ENCODE data around the gene TPK1. TPM values are rescaled to one million over a fixed set of nuclear protein-coding genes. Genes with fewer than 3 reads are reported as not detected.
A peak's percentile ranks its signal among the peaks of the same experiment; 100 is the strongest.
"Not testable (repeated sequence)": the region's sequence is repeated elsewhere in the genome, so short reads cannot be mapped to it uniquely, and the experiment has no call there.

Gene TPK1
- total RNA-seq, 1 donor from 2014 or later = 14.8 TPM

DNA sequence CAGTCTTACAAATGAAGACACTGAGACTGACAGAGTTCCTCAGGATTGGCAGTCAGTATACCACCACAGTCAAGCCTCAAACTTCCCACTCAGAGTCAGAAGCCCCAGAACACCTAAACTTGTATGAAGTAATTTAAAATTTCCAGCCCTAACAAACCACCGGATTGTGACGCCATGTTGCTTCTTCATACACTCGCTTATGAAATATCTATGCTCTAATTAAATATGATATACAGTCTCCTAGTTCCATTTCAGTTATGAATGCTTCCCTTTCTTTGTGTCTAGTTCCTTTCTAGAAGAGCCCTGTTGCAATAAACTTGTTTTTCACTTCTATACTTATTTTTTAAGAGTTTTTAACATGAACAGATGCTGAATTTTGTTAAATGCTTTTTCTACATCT, 260.4 kb downstream of the TPK1 start:
- ATAC-seq = no peak
- no peak for DNase-seq (ENCODE audit: low spot score)
- intact Hi-C loops (cut with DNase I) = no loop called here

DNA sequence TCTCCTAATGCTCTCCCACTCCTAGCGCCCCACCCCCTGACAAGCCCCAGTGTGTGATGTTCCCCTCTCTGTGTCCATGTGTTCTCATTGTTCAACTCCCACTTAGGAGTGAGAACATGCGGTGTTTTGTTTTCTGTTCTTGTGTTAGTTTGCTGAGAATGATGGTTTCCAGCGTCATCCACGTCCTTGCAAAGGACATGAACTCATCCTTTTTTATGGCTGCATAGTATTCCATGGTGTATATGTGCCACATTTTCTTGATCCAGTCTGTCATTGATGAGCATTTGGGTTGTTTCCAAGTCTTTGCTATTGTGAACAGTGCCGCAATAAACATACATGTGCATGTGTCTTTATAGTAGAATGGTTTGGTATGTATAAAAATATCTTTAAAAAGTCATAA, 261.1 kb downstream of the TPK1 start:
- intact Hi-C loops (cut with DNase I); DNase-seq (ENCODE audit: low spot score); ATAC-seq: not testable (repeated sequence)

DNA sequence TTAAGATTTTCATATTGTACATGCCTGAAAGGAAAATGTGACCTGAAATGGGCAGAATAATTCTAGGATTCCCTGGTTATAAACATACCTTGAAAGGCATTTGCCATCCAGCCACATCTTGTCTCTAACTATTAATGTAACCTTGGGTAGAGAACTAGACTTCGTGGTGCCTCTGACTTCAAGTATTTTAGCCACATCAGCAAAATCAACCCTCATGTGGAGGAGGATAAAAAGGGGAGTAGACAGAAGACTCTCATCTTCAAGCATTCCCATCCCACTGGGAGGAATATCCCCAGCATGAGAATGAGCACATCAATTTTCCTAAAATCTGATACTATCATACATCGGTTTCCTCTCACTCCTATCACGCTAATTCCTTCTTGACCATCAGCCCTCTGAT, 267.6 kb downstream of the TPK1 start:
- no peak for DNase-seq (ENCODE audit: low spot score)
- intact Hi-C loops (cut with DNase I) = no loop called here
- no peak for ATAC-seq

DNA sequence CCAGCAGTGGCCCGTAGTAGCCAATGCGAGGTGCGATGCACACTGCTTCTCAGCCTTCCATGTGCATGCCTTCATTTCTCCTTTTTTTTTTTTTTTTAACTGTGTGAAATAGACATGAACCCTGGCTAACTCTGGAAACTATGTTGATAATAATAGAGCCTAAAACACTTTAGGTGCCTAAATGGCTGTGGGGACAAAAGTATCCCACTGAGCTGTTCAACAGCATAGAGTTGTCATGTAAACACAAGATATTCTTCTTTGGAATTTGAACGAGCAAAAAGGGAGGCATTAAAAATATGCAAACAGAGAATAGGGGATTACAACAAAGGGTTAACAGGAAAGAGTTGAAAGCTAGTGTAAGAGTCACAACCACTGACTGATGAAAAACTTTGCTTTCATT, 270.3 kb downstream of the TPK1 start:
- no peak for DNase-seq (ENCODE audit: low spot score)
- no peak for ATAC-seq
- intact Hi-C loops (cut with DNase I) = no loop called here

DNA sequence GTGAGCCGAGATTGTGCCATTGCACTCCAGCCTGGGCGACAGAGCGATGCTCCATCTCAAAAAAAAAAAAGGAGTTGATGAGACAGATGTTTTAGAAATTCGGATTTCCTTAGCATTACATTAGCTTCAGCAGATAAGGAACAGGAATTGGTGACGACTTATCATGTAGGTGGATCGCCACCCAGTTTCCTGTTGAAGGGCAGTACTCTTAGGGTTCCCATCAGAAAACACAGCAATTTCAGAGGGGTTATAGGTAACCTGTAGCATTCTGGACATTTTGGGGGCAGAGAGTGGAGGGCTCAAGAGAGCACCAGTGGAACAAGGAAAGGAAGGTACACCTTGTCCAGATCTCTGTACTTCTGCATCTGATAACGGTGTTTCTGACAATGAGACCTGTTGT, 286.0 kb downstream of the TPK1 start:
- intact Hi-C loops (cut with DNase I) = no loop called here
- DNase-seq (ENCODE audit: low spot score) (no peak), ATAC-seq (no peak)

DNA sequence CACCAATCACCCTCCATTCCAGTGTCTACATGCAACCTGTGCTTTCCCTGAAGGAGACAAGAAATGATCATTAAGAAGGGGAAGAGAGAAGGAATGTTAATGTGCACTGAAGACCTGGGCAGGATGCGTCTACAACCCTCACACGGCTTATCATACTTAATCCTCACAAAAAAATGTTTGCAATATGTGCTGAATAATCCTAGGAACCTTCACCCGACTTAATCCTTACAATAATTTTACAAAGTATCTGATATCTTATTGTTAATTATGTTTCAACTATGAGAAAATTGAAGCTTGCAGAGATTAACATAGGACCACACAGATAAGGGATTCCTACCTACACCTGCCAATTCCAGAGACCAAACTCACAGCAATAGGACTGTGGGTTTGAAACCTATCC, 287.3 kb downstream of the TPK1 start:
- intact Hi-C loops (cut with DNase I) = no loop called here
- DNase-seq (ENCODE audit: low spot score) (no peak), ATAC-seq (no peak)

DNA sequence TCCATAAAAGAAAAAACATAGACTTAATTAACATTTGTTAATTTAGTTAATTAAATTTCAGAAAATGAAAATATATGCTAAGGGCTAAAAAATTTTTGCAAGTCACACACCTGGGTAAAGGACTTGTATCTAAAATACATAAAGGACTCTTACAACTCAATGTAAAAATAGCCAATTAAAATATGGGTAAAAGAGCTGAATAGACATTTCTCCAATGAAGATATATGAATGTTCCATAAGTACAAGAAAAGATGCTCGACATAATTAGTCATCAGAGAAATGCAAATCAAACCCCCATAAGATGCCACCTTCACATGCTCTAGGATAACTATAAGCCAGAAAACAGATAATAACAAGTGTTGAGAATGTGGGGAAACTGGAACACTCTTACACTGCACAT, 288.0 kb downstream of the TPK1 start:
- ATAC-seq (no peak), DNase-seq (ENCODE audit: low spot score) (no peak)
- intact Hi-C loops (cut with DNase I) = no loop called here

DNA sequence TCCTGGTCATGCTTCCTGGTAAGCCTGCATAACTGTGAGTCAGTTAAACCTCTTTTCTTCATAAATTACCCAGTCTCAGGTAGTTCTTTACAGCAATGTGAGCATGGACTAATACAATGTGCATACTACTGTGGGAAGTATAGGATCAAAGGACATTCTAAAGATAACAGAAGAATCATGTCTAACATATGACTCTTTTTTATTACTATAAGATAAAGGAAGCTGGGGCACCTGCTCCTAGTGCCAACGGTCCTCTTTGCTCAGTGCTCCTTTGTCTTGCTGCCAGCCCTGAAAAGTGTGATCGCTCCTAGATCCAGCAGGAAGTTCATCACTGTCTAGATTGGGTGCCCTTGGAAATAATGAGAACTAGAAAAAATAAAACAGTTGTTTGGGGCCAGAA, 289.1 kb downstream of the TPK1 start:
- ATAC-seq (no peak), DNase-seq (ENCODE audit: low spot score) (no peak)
- intact Hi-C loops (cut with DNase I) = no loop called here

DNA sequence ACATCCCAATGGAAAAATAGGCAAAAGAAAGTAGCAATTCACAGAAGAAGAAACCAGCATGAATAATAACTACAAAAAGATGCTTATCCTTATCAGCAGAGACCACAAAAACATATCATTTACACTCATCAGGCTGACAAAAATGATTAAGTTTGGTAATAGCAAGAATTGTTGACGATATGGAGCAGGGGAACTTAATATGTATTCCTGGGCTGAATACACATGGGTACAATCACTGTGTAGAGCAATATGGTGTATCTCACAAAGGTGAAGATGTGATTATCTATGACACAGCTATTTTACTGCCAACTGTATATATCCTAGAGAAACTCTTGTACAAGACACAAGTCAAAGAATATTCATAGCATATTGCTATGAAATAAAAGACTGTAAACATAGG, 290.5 kb downstream of the TPK1 start:
- ATAC-seq = no peak
- no peak for DNase-seq (ENCODE audit: low spot score)
- intact Hi-C loops (cut with DNase I) = no loop called here

DNA sequence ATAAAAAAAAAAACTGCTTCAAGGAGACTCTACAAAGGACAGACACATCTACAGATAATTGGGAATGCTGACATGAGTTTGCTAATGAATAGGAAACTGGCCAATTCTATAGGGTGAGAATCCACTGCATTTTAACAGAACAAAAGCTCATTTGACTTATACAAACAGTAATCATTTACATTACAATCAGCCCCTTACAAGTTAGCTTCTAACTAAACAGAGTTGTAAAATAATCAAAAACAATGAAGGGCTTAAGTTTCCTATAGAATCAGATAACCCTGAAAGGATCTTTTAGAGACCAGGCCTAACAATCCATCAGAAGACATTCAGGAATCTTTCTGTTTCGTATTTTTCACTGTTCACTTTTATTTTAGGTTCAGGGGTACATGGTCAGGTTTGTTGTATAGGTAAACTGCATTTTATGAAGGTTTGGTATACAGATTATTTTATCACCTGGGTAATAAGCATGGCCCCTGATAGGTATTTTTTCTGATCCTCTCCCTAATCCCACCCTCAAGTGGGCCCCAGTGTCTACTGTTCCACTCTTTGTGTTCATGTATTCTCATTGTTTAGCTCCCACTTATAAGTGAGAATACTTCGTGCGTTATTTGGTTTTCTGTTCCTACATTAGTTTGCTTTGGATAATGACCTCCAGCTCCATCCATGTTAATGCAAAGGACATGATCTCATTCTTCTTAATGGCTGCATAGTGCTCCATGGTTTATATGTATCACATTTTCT, 301.0 kb downstream of the TPK1 start:
- intact Hi-C loops (cut with DNase I) = no loop called here
- no peak for ATAC-seq
- no peak for DNase-seq (ENCODE audit: low spot score)

DNA sequence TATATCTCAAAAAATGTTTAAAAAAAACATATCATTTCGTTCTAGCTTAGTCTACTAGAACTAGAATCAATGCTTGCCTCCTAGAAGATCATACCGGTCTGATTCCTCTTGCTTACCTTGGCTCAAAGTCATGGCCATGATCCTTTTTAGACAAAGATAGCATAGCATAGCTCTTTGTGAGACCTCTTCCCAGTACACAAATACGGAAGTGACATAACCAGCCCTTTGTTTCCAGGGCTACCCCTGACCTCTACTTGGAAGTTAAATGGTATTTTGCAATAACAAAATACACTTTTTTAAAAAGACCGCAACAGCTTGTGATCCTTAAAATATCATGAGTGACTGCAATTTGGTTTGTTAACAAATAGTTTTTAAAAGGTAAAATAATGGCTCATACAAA, 301.7 kb downstream of the TPK1 start:
- intact Hi-C loops (cut with DNase I) = no loop called here
- DNase-seq (ENCODE audit: low spot score) = no peak
- ATAC-seq = peak; percentile 96

DNA sequence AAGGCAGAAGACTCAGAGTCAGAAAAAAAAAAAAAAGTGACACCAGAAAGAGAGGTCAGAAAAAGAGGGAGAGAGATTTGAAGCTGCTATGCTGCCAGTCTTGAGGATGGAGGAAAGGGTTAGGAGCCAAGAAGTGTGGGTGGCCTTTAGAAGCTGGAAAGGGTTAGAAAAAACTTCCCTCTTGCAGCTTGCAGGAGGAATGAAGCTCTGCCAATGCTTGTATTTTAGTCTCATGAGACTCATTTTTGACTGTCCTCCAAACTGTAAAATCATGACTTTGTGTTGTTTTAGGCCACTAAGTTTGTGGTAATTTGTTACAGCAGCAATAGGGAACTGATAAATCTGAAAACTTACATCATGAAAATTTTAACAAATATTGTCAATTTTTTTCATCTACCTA, 304.7 kb downstream of the TPK1 start:
- intact Hi-C loops (cut with DNase I) = no loop called here
- DNase-seq (ENCODE audit: low spot score) = no peak
- ATAC-seq = peak; percentile 44

DNA sequence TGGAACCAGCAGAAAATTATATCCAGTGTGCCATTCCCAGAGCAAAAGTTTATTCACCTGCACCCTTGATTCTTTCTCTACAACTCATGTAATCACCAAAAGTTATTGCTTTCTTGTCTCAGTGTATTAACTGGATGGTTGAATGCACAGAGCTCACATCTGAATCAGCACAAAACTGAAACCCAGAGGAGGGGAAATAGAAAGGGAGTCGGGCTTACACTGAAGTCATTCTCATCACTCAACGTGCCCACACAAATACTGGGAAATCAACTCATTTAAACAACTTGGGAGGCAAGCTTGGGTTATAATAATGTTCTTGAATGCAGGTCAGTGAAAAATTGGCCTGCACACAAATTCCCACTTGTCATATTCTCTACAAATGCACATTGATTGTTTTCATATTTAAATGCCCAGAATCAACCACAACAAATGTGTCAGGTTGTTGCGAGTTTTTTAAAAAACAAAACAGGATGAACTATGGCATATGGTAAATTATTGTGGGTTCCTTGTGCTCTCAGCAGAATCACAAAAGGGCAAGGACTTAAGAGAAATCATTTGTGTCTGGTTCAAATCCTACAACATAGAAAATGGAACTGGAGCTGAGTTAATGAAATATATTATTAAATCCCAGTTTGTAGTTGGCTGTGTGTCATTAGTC, 306.5 kb downstream of the TPK1 start:
- ATAC-seq = no peak
- DNase-seq (ENCODE audit: low spot score) = no peak
- intact Hi-C loops (cut with DNase I) = no loop called here

DNA sequence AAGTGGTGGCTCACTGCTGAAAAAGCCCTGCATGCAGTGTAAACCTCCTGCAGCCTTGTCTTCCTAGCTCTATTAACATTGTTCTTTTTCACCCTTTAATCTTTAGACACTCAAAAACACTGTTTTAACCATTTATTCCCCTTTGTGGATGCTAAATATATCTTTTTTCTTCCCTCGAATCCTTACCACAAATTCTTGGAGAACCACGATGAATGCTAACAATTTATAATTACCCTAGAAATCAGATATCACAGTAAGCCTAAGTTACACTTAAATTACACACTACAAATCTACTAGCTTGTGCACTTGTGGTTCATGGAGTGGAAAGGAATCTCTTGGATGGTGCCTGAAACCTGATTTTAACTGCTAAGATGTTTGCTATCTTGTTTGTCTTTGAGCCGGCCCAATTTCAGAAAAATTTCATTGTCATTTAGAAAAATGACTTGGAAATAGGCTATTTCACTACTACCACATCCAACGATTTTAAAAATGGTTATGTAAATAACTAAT, 307.3 kb downstream of the TPK1 start:
- intact Hi-C loops (cut with DNase I) = no loop called here
- DNase-seq (ENCODE audit: low spot score) (no peak), ATAC-seq (no peak)

DNA sequence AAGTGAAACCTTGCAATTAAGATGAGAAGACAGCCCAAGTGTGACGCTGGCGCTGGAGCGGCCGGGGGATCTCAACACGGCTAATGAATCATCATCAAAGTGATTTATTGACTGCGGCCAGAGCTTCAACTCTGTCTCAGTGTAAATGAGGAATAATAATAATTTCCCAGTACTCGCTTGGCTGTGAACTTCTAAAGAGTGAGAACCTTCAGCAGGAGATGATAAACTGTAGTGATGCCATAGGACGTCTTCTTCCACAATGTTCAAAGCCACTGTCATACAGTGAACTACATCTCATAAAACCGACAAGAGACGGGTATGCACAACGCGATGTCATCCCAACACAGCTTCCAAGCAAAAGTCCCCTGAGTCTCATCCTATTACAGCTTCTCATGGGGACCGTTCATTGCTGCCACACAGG, 308.8 kb downstream of the TPK1 start:
- no peak for ATAC-seq
- no peak for DNase-seq (ENCODE audit: low spot score)
- intact Hi-C loops (cut with DNase I) = no loop called here

DNA sequence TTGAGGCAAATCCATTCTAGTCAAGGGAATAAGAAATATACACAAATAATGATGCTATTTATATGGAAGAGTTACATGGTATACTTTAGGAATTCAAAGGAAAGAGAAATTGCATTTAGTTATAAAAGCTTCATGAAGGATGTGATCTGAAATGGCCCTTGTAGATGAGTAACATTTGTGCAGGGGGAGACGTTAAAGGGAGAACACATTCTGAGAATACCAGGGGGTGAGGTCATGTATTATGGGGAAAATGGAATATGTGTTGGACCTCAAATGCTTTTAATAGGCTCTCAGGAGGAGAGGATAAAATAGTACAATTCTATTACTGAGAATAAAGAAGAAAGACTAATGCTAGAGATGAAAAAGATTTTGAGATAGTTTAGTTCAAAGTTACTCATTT, 309.9 kb downstream of the TPK1 start:
- intact Hi-C loops (cut with DNase I) = no loop called here
- ATAC-seq = no peak
- DNase-seq (ENCODE audit: low spot score) = no peak

DNA sequence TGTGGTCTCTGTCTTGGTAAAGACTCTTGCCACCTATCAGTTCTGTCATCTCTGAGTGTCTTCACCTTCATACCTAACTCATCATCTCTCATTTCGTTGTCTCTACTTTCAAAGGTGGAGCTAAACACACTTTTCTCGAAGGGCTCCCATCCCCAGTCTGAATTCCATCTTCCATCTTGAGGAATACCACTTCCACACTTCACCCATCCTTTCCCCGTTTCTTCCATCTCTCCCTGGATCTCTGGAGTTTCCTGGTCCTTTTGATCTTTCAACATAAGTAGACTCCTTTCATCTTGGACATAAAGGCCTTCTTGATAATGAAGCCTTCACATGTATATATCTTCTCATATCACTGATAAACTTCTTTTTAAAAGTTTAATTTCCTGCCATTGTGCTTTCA, 311.6 kb downstream of the TPK1 start:
- intact Hi-C loops (cut with DNase I) = no loop called here
- ATAC-seq (no peak), DNase-seq (ENCODE audit: low spot score) (no peak)

DNA sequence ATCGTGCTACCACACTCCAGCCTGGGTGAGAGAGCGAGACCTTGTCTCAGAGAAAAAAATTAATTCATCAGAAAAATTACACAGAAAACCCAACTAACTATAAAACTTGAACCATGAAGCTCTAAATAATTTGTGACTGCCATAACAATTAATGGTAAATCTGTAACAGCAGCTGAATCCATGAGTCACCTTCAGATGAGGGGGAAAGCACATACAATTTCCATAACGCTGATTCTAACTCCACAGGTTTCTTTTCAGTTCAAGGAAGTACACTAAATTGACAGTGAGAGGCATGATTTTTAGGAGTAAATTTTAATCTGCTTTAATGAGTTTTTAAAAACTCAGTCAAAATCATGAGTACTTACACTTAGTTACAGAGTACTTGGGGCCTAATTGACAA, 312.2 kb downstream of the TPK1 start:
- DNase-seq (ENCODE audit: low spot score) = no peak
- intact Hi-C loops (cut with DNase I) = no loop called here
- ATAC-seq = no peak

DNA sequence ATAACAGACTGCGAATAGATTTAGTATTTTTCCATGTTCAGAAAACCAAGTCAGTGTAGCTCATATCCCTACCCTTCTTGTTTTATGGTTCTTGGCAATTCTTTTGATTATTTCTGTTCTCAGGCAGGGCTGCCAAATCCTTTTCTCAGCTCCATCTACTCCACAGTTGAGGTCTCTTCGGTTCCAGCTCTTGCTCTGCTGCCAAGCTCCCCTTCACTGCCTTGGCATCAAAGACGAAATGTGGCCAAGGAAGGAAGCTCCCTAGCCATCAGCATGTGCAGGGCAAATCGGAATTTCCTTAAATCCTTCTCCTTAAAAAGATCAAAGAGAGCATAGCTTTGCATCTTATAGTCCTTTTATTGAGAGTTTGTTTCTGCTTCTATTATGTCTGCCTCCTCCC, 315.9 kb downstream of the TPK1 start:
- ATAC-seq = no peak

DNA sequence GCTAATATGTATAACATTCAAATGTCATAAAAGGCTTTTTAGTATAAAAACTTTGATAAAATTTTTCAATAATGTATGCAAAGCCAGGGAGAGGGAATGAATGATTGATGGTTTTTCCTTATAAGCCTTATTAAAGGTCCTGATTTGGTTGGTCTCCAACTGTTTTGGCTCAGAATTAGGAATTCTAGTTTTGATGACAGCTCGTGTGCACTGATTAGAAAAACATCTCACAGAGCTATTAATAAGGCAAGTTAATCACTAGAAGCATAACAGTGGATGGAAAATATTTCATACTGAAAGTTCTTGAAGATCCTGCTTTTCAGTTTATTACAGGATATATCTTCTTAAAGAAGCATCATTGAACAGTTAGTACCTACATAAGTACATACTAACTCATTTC, 317.5 kb downstream of the TPK1 start:
- intact Hi-C loops (cut with DNase I) = no loop called here
- no peak for DNase-seq (ENCODE audit: low spot score)
- ATAC-seq = no peak

More for the DNA sequence above, 315.9 kb downstream of the TPK1 start:
- no peak for DNase-seq (ENCODE audit: low spot score)
- intact Hi-C loops (cut with DNase I) = no loop called here

DNA sequence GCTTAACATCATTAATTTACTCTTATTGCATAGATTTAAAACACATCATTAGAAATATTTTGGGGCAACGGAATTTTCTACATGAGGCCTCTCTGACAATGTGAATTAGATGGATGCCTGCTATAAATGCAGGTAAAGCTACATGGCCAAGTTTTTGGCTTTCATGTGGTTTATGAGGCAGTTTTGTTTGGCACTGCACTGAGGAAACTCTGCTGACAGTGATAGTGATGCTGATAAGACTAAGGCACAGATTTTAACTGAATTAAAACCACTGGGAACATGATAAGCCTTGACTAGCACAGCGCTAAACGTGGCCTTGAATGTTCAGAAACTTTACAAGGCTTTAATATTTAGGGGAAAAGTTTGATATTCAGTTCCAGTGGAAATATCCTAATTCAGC, 318.1 kb downstream of the TPK1 start:
- intact Hi-C loops (cut with DNase I) = no loop called here
- DNase-seq (ENCODE audit: low spot score) (no peak), ATAC-seq (no peak)
